Loucy (cell line): ENCODE measurements around the gene FRMD4A.

Experiments used
- EZH2phosphoT487 ChIP-seq: fragments of 200-600 bp; IDR thresholded peaks from 2 replicates; pipeline ENCODE4 v1.6.1; 2018; ENCODE audit warnings: antibody characterized with exemption, mild to moderate bottlenecking, moderate library complexity, borderline replicate concordance
- TF ChIP-seq, protein P1 (sequence below): fragments of 200-600 bp; sonication (generic); conservative IDR thresholded peaks from 2 replicates; pipeline ENCODE4 v1.5.1; 2014; ENCODE audit warnings: mild to moderate bottlenecking, antibody characterized with exemption, low read length

DNA sequence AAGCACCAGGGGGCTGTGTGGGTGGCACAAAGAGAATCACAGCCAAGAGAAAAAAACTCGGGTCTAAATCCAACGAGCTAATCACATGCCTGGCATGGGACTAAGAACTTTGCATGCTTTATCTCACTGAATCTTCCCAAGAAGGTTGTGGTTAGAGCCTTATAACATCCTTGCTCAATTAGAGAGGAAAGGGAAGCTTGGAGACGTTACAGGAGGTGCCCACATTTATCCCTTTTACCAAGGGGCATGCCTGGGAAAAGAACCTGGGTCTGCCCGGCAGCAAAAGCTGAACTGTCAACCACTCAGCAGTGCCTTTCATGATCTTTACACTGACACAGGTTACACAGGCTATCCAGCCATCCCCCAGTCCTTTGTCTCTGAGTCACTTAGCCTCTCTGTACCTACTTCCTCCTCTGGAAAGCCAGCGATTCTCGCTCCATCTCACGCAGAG, 553.8 kb downstream of the FRMD4A start:
- TF ChIP-seq, protein P1, sequence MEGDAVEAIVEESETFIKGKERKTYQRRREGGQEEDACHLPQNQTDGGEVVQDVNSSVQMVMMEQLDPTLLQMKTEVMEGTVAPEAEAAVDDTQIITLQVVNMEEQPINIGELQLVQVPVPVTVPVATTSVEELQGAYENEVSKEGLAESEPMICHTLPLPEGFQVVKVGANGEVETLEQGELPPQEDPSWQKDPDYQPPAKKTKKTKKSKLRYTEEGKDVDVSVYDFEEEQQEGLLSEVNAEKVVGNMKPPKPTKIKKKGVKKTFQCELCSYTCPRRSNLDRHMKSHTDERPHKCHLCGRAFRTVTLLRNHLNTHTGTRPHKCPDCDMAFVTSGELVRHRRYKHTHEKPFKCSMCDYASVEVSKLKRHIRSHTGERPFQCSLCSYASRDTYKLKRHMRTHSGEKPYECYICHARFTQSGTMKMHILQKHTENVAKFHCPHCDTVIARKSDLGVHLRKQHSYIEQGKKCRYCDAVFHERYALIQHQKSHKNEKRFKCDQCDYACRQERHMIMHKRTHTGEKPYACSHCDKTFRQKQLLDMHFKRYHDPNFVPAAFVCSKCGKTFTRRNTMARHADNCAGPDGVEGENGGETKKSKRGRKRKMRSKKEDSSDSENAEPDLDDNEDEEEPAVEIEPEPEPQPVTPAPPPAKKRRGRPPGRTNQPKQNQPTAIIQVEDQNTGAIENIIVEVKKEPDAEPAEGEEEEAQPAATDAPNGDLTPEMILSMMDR, result no peak
- TF ChIP-seq EZH2phosphoT487, result no peak
